Loucy (cell line): ENCODE measurements around the gene TOMT.

ENCODE experiments used
- EZH2phosphoT487 ChIP-seq: fragments of 200-600 bp; IDR thresholded peaks from 2 replicates; pipeline ENCODE4 v1.6.1; 2018; ENCODE audit warnings: antibody characterized with exemption, mild to moderate bottlenecking, moderate library complexity, borderline replicate concordance
- TF ChIP-seq, protein P1 (sequence below): fragments of 200-600 bp; sonication (generic); conservative IDR thresholded peaks from 2 replicates; pipeline ENCODE4 v1.5.1; 2014; ENCODE audit warnings: mild to moderate bottlenecking, antibody characterized with exemption, low read length

DNA sequence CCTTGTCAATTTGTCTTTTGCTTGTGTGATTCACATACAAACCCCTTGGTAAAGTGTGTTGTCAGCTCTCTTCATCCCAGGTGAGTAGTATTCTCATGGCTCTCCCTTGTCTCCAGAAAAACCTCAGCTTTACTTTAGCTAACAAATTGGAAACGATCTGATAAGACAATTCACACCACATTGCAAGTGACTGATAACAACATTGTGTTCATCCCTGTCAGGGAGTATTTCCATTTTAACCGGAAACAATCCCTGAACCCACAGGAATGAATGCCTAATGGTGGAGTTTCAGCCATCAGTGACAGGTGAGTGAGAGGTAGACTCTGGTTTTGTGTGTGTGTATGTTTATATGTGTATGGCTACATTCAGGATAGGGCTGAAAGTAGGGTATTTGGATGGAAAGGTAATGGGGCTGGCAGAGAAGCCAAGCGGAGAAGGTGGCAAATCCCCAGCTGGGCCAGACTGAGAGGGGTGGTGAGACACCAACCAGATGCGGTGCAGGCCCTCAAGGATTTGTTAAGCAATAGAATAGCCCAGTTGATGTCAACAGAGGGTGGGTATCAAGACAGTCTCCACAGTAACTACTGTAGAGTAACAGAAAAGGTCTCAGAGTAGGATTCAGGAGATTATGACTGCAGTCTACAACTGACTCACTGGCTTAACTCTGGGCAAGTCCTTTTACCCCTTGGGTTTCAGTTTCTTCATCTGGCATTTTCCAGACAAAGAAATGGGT lies 17.5 kb upstream of the TOMT start:
- TF ChIP-seq, protein P1, sequence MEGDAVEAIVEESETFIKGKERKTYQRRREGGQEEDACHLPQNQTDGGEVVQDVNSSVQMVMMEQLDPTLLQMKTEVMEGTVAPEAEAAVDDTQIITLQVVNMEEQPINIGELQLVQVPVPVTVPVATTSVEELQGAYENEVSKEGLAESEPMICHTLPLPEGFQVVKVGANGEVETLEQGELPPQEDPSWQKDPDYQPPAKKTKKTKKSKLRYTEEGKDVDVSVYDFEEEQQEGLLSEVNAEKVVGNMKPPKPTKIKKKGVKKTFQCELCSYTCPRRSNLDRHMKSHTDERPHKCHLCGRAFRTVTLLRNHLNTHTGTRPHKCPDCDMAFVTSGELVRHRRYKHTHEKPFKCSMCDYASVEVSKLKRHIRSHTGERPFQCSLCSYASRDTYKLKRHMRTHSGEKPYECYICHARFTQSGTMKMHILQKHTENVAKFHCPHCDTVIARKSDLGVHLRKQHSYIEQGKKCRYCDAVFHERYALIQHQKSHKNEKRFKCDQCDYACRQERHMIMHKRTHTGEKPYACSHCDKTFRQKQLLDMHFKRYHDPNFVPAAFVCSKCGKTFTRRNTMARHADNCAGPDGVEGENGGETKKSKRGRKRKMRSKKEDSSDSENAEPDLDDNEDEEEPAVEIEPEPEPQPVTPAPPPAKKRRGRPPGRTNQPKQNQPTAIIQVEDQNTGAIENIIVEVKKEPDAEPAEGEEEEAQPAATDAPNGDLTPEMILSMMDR: no peak
- no peak for TF ChIP-seq EZH2phosphoT487
